Smooth muscle cell of the umbilical artery (primary cell): ENCODE data around the gene CDK17. TPM values are rescaled to one million over a fixed set of nuclear protein-coding genes. Genes with fewer than 3 reads are reported as not detected.

ENCODE experiments used
- total RNA-seq: library from RNA; depleted of rRNA; stranded (reverse); fragments of >200 nt; gene quantifications from 2 replicates; pipeline ENCODE4 v1.2.3, GENCODE V29; 2014

The CDK17 gene
- 45.1 and 75.4 TPM in 2 replicates for total RNA-seq

DNA sequence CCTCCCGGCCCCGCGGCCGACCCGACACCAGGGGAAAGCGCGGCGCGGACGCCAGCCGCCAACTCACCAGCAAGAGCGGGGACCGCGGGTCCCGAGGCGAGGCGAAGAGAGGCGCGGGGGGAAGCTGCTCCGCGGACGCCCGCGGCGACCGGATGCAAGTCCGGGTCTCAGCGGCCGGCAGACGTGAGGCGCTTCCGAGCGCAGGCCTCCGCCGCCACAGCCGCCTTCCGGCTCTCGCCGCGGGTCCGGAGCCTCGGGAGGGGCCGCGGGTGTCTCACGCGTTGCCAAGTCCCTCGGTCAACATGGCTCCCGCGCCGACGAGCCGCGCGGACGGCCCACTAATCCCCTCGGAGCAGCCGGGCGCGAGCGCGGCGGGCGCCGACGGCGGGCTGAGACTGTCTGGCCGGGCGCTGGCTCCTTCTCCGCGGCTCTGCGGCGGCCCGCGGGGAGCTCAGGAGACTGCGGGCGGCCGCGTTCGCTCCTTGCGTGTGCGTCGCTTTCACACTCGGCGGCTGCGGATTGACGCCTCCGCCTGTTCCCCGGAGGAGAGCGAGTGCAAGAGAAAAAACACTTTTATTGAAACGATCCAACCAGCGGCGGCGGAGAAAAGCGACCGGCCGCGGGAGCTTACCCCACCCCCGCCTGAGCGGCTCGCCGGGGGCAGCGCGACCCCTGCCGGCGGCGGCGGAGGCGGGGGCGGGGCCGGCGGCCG lies at the start of gene CDK17:
Gene CDK17 (minus strand): TSS at position 521 of the 712 bp plus-strand sequence. CDS start 65,603 bp downstream, outside the sequence.

Other genes with a start within 250 kb of the CDK17 start
- gene ELK3, start 206.1 kb downstream of the CDK17 start, total RNA-seq = 17.8 and 48.8 TPM in 2 replicates
- 1.4 and 1.8 TPM in 2 replicates for gene CFAP54, start 89.1 kb upstream of the CDK17 start, total RNA-seq